Parathyroid adenoma (tissue), 2 donors: Measurements from ENCODE around the gene LILRB4.
"Not testable (repeated sequence)": the region's sequence is repeated elsewhere in the genome, so short reads cannot be mapped to it uniquely, and the experiment has no call there.

ENCODE experiments used
- H2AFZ ChIP-seq: fragments of 300-600 bp; sonication (generic); one replicate; pipeline ENCODE4 v1.7.0; 2017; ENCODE audit warnings: antibody characterized with exemption, mild to moderate bottlenecking
- H3K27ac ChIP-seq: fragments of 300-600 bp; sonication (generic); one replicate; pipeline ENCODE4 v1.7.0; 2017
- H3K27me3 ChIP-seq: fragments of 300-600 bp; sonication (generic); one replicate; pipeline ENCODE4 v1.7.0; 2017; ENCODE audit warnings: low read length; ENCODE audit not compliant: control insufficient read depth, insufficient read depth
- H3K36me3 ChIP-seq: fragments of 300-600 bp; sonication (generic); one replicate; pipeline ENCODE4 v1.7.0; 2017; ENCODE audit warnings: low read length; ENCODE audit not compliant: control insufficient read depth, insufficient read depth
- H3K4me1 ChIP-seq: fragments of 300-600 bp; sonication (generic); one replicate; pipeline ENCODE4 v1.7.0; 2017; ENCODE audit warnings: control low read depth
- H3K4me2 ChIP-seq: fragments of 300-600 bp; sonication (generic); one replicate; pipeline ENCODE4 v1.7.0; 2017; ENCODE audit warnings: low read length
- H3K4me3 ChIP-seq: fragments of 300-600 bp; sonication (generic); one replicate; pipeline ENCODE4 v1.7.0; 2017; ENCODE audit warnings: low read depth, low read length
- H3K79me2 ChIP-seq: fragments of 300-600 bp; sonication (generic); one replicate; pipeline ENCODE4 v1.7.0; 2017; ENCODE audit warnings: control low read depth
- H3K9ac ChIP-seq: fragments of 300-600 bp; sonication (generic); one replicate; pipeline ENCODE4 v1.7.0; 2017; ENCODE audit warnings: mild to moderate bottlenecking
- H3K9me3 ChIP-seq: fragments of 300-600 bp; sonication (generic); one replicate; pipeline ENCODE4 v1.7.0; 2017; ENCODE audit warnings: low read length; ENCODE audit not compliant: control insufficient read depth
- TF ChIP-seq, protein P1 (sequence below): fragments of 300-600 bp; sonication (generic); IDR thresholded peaks from one replicate; pipeline ENCODE4 v1.7.0; 2017; ENCODE audit warnings: antibody characterized with exemption, mild to moderate bottlenecking
- donor health status: primary hyperparathyroidism.

The LILRB4 gene

DNA sequence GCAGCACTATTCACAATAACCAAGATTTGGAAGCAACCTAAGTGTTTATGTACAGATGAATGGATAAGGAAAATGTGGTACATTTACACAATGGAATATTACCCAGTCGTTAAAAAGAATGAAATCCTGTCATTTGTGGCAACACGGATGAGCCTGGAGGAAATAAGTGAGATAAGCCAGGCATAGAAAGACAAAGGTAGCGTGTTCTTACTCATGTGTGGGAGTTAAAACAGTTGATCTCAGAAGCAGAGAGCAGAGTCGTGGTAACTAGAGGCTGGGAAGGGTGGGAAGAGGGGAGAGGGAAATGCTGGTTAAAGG is 29.5 kb downstream of the LILRB4 start:
- Histone ChIP-seq H3K79me2 (no peaks in the 10 kb centered on the region), H3K9me3 (no peaks in the 10 kb centered on the region), H3K4me3 (no peak overlapping the region), H3K4me2 (no peak overlapping the region), H3K27me3 (no peaks in the 10 kb centered on the region), H2AFZ (no peak overlapping the region), H3K4me1 (no peaks in the 10 kb centered on the region), H3K36me3 (no peaks in the 10 kb centered on the region), H3K9ac (no peak overlapping the region), H3K27ac (no peak overlapping the region)
- TF ChIP-seq, protein P1, sequence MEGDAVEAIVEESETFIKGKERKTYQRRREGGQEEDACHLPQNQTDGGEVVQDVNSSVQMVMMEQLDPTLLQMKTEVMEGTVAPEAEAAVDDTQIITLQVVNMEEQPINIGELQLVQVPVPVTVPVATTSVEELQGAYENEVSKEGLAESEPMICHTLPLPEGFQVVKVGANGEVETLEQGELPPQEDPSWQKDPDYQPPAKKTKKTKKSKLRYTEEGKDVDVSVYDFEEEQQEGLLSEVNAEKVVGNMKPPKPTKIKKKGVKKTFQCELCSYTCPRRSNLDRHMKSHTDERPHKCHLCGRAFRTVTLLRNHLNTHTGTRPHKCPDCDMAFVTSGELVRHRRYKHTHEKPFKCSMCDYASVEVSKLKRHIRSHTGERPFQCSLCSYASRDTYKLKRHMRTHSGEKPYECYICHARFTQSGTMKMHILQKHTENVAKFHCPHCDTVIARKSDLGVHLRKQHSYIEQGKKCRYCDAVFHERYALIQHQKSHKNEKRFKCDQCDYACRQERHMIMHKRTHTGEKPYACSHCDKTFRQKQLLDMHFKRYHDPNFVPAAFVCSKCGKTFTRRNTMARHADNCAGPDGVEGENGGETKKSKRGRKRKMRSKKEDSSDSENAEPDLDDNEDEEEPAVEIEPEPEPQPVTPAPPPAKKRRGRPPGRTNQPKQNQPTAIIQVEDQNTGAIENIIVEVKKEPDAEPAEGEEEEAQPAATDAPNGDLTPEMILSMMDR: no peak

DNA sequence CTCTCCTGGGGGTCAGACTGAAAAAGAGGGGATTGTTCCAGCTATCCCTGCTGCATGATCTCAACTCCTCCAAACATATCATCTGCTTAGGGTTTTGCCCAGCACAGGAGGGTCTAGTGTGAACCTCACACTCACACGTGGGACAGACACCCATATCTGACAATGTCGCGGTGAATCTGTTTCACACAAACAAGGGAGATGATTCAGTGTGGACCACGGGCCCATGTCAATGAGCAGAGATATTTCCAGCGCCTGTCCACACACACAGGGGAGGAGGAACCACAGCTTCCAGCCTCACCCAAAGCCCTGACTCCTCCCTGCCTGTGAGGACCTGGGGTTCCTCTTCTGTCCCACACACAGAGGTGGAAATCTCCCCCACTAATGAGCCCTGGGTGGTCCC is 31.9 kb downstream of the LILRB4 start:
- Histone ChIP-seq H3K27me3 (no peaks in the 10 kb centered on the region), H3K4me2 (no peak overlapping the region), H3K9me3 (no peaks in the 10 kb centered on the region), H3K79me2 (no peaks in the 10 kb centered on the region), H3K4me3 (no peak overlapping the region), H3K27ac (no peak overlapping the region), H3K36me3 (no peaks in the 10 kb centered on the region), H2AFZ (no peak overlapping the region), H3K9ac (no peak overlapping the region), H3K4me1 (no peaks in the 10 kb centered on the region)
- TF ChIP-seq, protein P1: no peak

DNA sequence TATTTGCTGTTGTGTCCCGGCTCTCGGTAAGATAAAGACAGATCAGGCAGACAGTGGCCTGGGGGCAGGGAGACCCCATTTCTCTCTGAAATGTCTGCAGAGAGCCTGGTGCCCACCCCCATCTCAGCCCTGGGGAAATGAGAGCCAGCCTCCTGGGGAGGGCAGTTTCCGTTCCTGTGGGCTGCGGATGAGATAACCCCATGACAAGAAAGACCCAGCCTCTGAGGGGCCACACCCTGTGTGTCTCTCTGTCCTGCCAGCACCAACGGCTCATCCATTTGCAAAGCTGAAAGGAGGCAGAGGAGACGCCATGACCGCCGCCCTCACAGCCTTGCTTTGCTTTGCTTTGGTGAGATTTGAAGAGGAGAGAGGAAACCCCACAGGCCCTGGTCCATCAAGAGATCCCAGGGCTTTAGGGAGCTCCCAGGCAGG is 33.3 kb downstream of the LILRB4 start:
- H2AFZ ChIP-seq: no peak overlapping the region
- H3K27me3 ChIP-seq: no peaks in the 10 kb centered on the region
- H3K36me3 ChIP-seq: no peaks in the 10 kb centered on the region

DNA sequence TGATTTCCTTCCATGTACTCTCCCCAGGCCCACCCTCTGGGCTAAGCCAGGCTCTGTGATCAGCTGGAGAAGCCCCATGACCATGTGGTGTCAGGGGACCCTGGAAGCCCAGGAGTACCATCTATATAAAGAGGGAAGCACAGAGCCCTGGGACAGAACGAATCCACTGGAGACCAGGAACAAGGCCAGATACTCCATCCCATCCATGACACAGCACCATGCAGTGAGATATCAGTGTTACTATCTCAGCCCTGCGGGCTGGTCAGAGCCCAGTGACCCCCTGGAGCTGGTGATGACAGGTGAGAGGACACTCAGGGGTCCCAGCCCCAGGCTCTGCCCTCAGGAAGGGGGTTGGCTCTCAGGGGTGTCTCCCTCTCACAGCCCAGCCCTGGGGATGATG is 34.0 kb downstream of the LILRB4 start:
- H2AFZ ChIP-seq: no peak overlapping the region
- no peaks in the 10 kb centered on the region for H3K9me3 ChIP-seq

More for the DNA sequence above, 33.3 kb downstream of the LILRB4 start:
- Histone ChIP-seq H3K4me1 (no peaks in the 10 kb centered on the region), H3K4me3 (no peak overlapping the region), H3K9me3 (no peaks in the 10 kb centered on the region), H3K79me2 (no peaks in the 10 kb centered on the region), H3K27ac (no peak overlapping the region), H3K4me2 (no peak overlapping the region), H3K9ac (no peak overlapping the region)
- TF ChIP-seq, protein P1: no peak

DNA sequence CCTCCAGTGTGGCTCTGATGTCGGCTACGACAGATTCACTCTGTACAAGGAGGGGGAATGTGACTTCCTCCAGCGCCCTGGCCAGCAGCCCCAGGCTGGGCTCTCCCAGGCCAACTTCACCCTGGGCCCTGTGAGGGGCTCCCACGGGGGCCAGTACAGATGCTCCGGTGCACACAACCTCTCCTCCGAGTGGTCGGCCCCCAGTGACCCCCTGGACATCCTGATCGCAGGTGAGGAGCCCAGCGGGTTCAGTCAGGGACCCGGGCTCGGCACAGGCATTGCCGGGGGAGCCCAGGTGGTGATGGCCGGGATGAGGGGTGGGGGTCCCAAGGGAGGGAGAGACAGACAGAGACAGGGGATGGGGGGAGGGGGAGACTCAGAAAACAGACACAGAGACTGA is 34.9 kb downstream of the LILRB4 start:
- not testable (repeated sequence) for H3K36me3 ChIP-seq, H3K4me2 ChIP-seq, H3K4me1 ChIP-seq, H3K9ac ChIP-seq, H2AFZ ChIP-seq, H3K9me3 ChIP-seq, H3K79me2 ChIP-seq, H3K27ac ChIP-seq, H3K27me3 ChIP-seq, H3K4me3 ChIP-seq

More for the DNA sequence above, 34.0 kb downstream of the LILRB4 start:
- Histone ChIP-seq H3K79me2 (no peaks in the 10 kb centered on the region), H3K27me3 (no peaks in the 10 kb centered on the region), H3K4me3 (no peak overlapping the region), H3K27ac (no peak overlapping the region), H3K4me1 (no peaks in the 10 kb centered on the region), H3K9ac (no peak overlapping the region), H3K36me3 (no peaks in the 10 kb centered on the region), H3K4me2 (no peak overlapping the region)
- TF ChIP-seq, protein P1: no peak
